GM21786 (cell line): ENCODE data around the gene C11orf21.
"Not testable (repeated sequence)": the region's sequence is repeated elsewhere in the genome, so short reads cannot be mapped to it uniquely, and the experiment has no call there.

ENCODE experiments used
- ATAC-seq: cut with Tn5 transposase; IDR thresholded peaks from one replicate; pipeline ENCODE4 v1.9.1; 2021; ENCODE audit not compliant: unreplicated experiment

Gene C11orf21

DNA sequence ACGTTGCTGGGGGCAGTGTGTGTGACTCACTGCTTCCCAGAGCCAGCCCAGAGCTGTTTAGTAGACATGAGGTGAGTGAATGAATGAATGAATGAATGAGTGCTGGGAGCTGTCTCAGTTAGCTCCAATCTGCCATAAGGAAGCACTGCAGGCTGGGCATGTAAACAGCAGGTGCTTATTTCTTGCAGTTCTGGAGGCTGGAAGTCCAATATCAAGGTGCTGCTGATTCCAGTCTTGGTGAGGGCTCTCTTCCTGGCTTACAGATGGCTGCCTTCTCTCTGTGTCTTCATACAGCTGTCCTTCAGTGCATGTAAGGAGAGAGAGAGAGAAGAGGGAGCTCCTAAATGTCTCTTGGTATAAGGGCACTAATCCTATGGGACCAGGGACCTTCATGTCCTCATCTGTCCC is 4.1 kb downstream of the C11orf21 start:
- ATAC-seq: no peak

DNA sequence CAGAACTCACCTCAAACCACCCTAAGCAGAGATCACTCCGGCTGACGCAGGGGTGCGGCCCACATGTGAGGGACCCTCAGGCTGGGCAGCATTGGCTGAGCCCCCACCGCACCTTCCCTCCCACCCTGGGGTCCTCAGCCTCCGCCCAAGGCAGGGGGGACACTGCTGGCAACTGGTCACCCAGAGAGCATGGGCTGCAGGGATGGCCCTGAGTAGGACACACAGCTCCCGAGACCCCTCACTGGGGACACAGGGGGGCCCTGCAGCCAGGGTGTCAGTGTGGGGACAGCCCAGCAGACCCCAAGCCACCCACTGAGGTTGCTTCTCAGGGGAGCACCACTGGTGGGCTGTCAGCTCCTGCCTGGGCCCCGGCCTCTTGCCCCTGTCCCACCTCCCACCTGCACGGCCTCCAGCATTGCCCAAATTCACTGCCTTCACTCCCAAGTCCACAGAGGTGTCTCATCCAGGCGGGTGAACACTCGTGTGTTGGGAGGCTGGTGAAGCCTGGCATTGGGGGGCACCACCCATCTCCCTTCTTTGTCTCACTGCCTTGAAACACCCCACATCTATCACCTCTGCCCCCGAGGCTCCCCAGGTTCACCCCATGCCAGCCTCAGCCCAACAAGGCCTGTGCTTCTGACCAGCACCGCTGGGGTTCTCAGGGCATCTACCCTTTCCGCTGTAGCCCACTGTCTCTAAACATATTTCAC is 4.7 kb downstream of the C11orf21 start:
- no peak for ATAC-seq

- ATAC-seq: no peak
These were observed 5.5 kb downstream of the C11orf21 start for GRCh38 chr11:2295971-2296912.

- no peak for ATAC-seq
These were observed 6.8 kb downstream of the C11orf21 start for GRCh38 chr11:2294926-2295290.

DNA sequence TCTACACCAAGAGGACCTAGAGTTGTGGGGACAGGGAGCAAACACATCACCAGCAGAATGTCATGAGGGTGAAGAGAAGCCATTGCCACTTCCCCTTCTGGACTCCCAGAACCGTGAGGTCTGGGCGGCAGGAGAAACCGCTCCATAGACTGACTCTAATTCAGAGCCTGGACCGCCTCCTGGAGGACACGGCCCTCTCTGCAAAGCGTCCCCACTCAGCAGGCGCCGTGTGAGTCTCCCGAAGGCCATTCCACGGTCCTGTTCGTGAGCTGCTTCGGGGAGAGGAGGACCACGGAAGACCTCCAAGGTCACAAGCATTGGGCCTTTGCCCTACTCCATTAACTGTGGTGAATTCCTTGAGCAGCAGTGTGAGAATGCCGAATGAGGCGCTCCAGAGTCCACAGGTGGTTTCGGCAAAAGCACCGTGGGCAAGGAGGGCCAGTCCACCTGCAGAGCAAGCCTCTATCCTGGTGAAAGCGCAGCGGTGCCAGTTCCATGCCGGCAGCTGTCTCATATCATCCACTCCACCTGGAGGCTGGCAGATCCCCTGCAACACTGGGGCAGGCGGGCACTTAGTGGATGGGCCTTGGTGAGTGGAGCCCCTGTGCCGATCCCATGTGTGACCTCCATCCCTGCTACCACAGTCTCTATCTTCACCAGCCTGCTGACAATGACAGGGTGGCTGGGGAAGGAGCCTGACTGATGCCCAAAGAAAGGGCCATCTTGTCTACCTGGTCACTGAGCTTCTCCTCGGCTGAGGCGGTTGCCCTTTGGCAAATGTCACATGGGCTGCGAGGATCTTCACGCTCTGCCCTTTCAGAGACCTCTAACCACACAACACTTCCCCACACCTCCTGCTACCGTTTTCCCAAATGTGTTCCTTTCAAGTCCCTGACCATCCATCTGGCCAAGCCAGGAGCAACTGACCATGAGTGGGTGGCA is 7.5 kb downstream of the C11orf21 start:
- no peak for ATAC-seq

DNA sequence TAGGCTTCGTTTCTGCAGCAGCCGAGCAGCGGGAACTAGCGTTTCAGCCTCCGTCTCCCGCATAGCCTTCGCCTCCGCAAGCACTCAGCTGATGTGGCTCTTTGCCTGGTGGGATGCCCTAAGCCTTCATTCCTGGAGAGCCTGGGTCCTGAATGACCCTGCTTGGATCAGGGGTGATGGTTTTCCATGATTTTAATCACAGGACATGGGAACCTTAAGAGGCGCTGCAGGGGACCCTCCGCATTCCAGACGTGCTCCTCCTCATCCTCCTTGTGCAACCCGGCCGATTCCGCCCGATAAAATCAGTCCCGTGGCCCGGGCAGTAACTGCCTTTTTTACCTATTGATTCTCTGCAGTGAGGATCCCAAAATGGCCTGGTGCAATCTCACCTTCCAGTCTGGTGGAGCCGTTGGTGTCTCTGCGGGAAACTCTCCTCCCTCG is 8.2 kb downstream of the C11orf21 start:
- no peak for ATAC-seq

DNA sequence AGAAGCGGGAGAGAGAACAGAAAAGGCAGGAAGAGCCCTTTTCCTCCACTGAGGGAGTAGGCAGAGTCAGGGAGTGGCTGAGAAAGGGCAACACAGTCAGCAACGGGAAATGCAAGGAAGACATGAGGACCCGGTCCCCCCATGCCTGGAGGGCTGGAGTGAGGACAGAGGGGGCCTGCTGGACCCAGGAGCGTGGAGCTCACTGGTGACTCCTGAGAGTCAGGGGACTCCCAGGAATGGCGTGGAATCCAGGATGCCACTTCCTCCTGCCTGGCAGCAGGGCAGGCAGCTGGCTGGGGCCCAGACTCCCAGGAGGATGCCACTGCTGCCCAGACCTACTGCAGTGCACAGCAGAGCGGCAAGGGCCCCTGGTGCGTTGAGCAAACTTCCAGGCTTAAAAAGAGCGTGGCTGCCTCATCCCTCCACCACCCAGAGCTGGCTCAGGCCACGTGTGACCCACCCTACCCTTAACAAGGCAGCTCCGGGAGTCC is 11.3 kb downstream of the C11orf21 start:
- no peak for ATAC-seq

DNA sequence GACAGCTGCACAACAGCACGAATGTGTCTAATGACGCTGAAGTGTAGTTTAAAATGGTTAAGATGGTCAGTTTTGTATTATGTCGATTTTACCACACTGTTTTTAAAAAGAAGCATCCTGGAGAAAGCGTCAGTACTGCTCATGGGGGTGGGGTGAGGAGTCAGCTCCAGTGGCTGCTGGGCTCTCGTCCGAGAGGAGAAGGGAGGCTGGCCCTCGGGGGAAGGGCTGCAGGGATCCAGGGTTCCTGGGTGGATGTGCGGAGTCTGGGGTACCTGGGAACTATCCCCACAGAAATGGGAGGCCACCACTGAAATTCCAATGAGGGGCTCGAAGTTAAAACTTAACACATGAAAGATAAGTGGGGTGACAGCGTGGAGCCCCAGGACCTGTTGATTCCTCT is 11.9 kb downstream of the C11orf21 start:
- no peak for ATAC-seq

GRCh38 chr11:2289350-2289749 is 12.4 kb downstream of the C11orf21 start:
- ATAC-seq: no peak

DNA sequence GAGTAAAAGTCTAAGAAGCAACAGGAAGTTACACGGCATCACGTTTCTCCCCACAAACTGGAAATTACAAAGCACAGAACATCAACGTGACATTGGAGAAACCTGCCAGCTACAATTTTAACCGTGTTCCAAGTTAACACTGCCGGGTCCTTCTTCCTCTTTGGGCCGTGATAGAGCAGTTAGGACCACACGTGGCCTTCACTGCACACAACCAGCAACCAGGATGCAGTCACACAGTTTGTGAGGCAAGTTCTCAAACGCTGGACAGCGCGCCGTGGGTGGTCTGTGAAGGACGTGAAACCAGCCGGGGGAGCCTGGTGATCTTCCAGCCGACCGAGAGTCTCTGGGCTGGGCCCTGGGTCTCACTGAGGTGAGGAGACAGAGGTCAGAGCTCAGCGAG is 14.6 kb downstream of the C11orf21 start:
- ATAC-seq: no peak

DNA sequence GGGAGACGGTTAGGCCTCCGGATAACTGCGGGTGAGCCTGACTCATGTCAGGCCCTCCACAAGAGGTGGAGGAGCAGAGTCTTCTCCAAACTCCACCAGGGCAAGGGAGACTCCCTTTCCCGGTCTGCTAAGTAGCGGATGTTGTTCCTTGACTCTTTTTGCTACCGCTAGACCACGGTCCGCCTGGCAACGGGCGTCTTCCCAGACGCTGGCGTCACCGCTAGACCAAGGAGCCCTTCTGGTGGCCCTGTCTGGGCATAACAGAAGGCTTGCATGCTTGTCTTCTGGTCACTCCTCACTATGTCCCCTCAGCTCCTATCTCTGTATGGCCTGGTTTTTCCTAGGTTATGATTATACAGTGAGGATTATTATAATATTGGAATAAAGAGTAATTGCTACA is 15.4 kb downstream of the C11orf21 start:
- ATAC-seq: not testable (repeated sequence)

DNA sequence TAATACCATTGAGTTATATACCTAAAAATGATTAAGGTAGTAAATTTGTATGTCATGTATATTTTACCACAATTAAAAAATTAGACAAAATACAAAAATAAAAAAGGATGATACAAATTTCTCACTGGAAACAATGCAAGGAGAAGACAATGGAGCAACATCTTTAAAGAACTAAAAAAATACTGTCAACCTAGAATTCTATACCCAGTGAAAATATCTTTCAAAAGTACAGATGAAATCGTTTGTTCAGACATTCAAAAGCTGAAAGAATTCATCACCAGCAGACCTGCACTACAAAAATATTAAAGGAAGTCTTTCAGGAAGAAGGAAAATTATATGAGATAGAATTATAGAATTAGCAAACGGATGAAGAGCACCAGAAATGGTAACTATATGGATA is 21.5 kb downstream of the C11orf21 start:
- no peak for ATAC-seq

GRCh38 chr11:2277933-2278523 is 23.7 kb downstream of the C11orf21 start:
- ATAC-seq: no peak

- ATAC-seq: no peak
These were observed 24.7 kb downstream of the C11orf21 start for GRCh38 chr11:2277008-2277346.

- ATAC-seq: no peak
These were observed 25.3 kb downstream of the C11orf21 start for GRCh38 chr11:2276280-2277007.

- no peak for ATAC-seq
These were observed 26.1 kb downstream of the C11orf21 start for GRCh38 chr11:2275334-2276279.

GRCh38 chr11:2273771-2274170 is 27.9 kb downstream of the C11orf21 start:
- ATAC-seq: no peak

- no peak for ATAC-seq
These were observed 28.4 kb downstream of the C11orf21 start for GRCh38 chr11:2273311-2273710.

- ATAC-seq: no peak
These were observed 28.8 kb downstream of the C11orf21 start for GRCh38 chr11:2272946-2273280.
